Right lobe of liver (tissue), 4 donors: ENCODE measurements around the gene LDLRAD1.

Experiments used
- POLR2A ChIP-seq: fragments of 450-650 bp; IDR thresholded peaks from one replicate; pipeline ENCODE4 v1.6.1; 2017; ENCODE audit warnings: antibody characterized with exemption, mild to moderate bottlenecking
- TF ChIP-seq, protein P1 (sequence below), 4 donors: fragments of 200-600 bp in 3 of 4; fragments of 450-650 bp in 1 of 4; IDR thresholded peaks; one replicate each; pipeline versions ENCODE4 v1.5.1 to v1.8.0; 2016 to 2022; ENCODE audit warnings: antibody characterized with exemption in 4 of 4, mild to moderate bottlenecking in 2 of 4
- donor health status: DM: no; HTN: no; CAD: no.
- donor health status: DM: no; HTN: no; CAD: no.
- donor health status: DM: no; HTN: yes; CAD: no.

DNA sequence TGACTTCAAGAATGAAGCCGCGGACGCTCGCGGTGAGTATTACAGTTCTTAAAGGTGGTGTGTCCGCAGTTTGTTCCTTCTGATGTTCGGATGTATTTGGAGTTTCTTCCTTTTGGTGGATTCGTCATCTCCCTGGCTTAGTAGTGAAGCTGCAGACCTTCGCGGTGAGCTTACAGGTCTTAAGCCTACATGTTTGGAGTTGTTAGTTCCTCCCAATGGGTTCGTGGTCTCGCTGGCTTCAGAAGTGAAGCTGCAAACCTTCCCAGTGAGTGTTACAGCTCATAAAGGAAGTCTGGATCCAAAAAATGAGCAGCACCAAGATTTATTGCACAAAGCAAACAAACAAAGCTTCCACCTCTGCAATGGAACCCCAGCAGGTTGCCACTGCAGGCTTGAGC lies 14.7 kb downstream of the LDLRAD1 start:
- TF ChIP-seq, protein P1, sequence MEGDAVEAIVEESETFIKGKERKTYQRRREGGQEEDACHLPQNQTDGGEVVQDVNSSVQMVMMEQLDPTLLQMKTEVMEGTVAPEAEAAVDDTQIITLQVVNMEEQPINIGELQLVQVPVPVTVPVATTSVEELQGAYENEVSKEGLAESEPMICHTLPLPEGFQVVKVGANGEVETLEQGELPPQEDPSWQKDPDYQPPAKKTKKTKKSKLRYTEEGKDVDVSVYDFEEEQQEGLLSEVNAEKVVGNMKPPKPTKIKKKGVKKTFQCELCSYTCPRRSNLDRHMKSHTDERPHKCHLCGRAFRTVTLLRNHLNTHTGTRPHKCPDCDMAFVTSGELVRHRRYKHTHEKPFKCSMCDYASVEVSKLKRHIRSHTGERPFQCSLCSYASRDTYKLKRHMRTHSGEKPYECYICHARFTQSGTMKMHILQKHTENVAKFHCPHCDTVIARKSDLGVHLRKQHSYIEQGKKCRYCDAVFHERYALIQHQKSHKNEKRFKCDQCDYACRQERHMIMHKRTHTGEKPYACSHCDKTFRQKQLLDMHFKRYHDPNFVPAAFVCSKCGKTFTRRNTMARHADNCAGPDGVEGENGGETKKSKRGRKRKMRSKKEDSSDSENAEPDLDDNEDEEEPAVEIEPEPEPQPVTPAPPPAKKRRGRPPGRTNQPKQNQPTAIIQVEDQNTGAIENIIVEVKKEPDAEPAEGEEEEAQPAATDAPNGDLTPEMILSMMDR (IDR thresholded peaks at IDR 0.05), result no peak
- no peak for TF ChIP-seq POLR2A
